ENCODE measurements around the gene LRRC28. TPM values are rescaled to one million over a fixed set of nuclear protein-coding genes. Genes with fewer than 3 reads are reported as not detected.
"Not testable (repeated sequence)": the region's sequence is repeated elsewhere in the genome, so short reads cannot be mapped to it uniquely, and the experiment has no call there.

LRRC28 gene
- total RNA-seq, 1 donor from 2014 or later, result 17.0 TPM

GRCh38 chr15:99345242-99345641, 94.0 kb downstream of the LRRC28 start:
- no peak for DNase-seq

GRCh38 chr15:99345832-99346462, 94.7 kb downstream of the LRRC28 start:
- DNase-seq, result no peak

- DNase-seq, result no peak
Measured at GRCh38 chr15:99347574-99347973, 96.3 kb downstream of the LRRC28 start.

GRCh38 chr15:99348412-99348811, 97.1 kb downstream of the LRRC28 start:
- no peak for DNase-seq

DNA sequence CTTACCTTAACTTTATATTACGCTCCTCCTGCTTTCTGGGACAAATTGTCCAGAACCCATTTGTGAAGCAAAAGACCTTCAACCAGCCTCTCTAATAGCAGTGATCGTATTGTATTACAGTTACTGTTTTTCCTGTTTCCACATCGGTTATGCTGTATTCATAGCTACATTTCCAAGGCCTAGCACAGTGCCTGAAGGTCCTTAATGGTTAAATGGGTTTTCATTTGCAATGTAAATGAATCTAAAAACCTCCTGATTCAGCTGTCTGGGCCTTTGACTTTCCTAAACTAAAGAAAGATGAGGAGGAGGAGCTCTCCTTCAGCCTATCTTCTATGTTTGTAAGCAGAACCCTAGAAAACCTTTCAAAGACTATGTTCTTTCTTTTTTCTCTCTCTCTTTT, 99.1 kb downstream of the LRRC28 start:
- no peak for DNase-seq

DNA sequence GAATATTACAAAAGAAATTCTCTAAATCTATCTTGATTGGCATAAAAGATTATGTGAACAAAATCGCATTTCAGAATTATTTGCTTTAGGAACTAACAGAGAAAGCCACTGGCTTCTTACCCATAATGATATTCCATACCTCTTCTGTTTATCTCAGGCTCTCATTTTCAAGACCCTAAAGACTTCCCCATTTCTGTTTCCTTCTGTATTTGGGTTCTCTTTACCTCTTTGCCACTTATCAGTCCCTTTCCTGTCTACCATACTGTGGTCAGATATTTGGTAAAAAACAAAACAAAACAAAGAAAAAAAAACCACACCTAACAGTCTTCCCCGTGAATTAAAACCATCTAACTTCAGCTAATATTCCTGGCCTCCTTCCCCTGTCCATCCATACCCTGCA, 108.5 kb downstream of the LRRC28 start:
- no peak for DNase-seq

GRCh38 chr15:99361545-99362185, 110.4 kb downstream of the LRRC28 start:
- peak; percentile 57 for DNase-seq

GRCh38 chr15:99365242-99365641, 114.0 kb downstream of the LRRC28 start:
- no peak for DNase-seq

- no peak for DNase-seq
Measured at GRCh38 chr15:99366013-99366412, 114.7 kb downstream of the LRRC28 start.

- DNase-seq, result no peak
Measured at GRCh38 chr15:99368743-99369142, 117.5 kb downstream of the LRRC28 start.

GRCh38 chr15:99369196-99369595, 117.9 kb downstream of the LRRC28 start:
- DNase-seq, result no peak

GRCh38 chr15:99371180-99372103, 120.2 kb downstream of the LRRC28 start:
- DNase-seq, result no peak

DNA sequence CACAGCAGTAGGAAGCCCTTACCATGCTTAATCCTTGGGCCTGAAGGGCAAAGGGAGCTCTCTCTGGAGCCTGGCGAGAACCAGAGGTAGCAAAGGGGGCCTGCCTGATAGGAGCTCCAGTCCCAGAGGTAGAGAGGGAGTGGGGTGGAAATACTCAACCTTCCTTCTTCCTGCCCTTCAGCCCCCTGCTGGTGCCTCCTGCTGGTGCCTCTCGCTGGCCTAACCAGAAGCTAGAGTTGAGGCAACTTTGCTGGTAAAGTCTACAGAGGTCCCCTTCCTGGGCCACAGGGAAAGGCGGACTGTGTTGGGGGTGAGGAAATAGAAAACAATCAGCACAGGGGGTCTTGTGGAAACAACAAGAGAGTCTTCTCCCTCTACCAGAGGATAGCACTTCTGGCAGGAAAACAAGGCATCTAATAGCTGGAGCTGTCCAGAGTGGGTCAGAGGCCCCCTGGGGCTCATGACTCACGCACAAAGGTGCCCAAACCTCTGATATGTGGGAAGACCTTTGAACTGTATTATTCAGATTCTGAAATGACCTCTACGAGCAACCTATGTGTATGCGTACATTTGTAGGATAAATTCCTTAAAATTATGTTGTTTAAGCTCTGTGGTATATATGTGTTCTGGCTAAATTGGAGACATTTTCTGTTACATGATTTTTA, 133.9 kb downstream of the LRRC28 start:
- DNase-seq, result no peak

- peak; percentile 13 for DNase-seq
Measured at GRCh38 chr15:99385865-99386264, 134.6 kb downstream of the LRRC28 start.

DNA sequence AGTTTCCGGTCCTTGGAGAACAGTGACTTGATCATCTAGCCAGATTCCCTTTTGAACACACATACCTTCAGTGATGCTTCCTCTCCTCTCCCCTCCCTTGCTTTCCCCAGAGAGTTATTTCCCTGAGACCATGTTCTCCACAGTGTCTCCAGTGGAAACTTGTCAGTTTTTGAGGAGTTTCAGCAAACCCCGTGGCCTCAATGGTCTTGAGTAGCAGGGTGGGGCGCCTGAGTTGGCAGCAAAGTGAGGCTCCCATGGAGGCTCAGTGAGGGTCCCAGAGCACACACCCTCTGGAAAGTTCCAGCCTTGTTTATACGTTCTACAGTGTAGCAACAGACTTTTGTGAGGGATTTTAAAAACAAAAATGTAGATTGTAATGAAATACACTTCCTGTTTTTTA, 135.1 kb downstream of the LRRC28 start:
- no peak for DNase-seq

GRCh38 chr15:99387421-99388168, 136.3 kb downstream of the LRRC28 start:
- no peak for DNase-seq

- peak; percentile 21 for DNase-seq
Measured at GRCh38 chr15:99390667-99391066, 139.4 kb downstream of the LRRC28 start.

DNA sequence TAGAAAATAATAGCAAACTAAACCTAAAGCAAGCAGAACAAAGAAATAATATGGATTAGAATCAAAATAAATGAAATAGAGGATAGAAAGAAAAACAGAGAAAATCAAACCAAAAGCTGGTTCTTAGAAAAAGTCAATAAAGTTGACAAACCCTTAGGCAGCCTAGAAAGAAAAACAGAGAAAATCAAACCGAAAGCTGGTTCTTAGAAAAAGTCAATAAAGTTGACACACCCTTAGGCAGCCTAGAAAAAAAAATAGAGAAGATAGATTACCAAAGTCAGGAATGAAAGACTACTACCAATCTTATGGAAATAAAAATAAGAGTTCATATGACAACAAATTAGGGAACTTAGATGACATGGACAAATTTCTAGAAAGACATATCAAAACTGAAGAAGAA, 142.4 kb downstream of the LRRC28 start:
- DNase-seq, result no peak

GRCh38 chr15:99396375-99396774, 145.1 kb downstream of the LRRC28 start:
- DNase-seq, result no peak

GRCh38 chr15:99399061-99399460, 147.8 kb downstream of the LRRC28 start:
- DNase-seq, result no peak

- no peak for DNase-seq
Measured at GRCh38 chr15:99399618-99400017, 148.3 kb downstream of the LRRC28 start.

- not testable (repeated sequence) for DNase-seq
Measured at GRCh38 chr15:99401216-99401615, 149.9 kb downstream of the LRRC28 start.
